ENCODE results near the gene TSPAN7.

The TSPAN7 gene

GRCh38 chrX:38697461-38697860 is 136.1 kb downstream of the TSPAN7 start:
- DNase-seq: no peak

- no peak for DNase-seq
Measured at GRCh38 chrX:38699121-38699520, 137.8 kb downstream of the TSPAN7 start.

DNA sequence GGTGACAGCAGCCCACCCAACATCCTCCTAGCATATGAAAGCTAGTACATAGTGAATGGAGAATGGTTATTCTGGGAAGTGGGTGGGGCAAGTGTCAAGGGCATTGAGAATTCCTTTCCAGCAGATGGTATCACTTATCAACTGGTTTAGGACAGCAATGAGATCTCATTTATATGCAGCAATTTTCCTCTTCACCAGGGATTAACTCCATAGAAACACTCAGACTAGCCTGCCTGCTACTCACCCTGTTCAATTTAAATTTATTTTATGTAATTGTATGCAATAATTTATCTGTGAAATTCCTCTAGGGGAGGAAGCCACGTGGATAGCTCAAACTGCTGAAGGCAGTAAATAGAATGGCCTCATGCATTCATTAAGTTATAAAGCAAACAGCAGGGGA is 138.4 kb downstream of the TSPAN7 start:
- no peak for DNase-seq

GRCh38 chrX:38701073-38701472 is 139.7 kb downstream of the TSPAN7 start:
- DNase-seq: no peak

GRCh38 chrX:38704146-38704882 is 143.0 kb downstream of the TSPAN7 start:
- DNase-seq: no peak

DNA sequence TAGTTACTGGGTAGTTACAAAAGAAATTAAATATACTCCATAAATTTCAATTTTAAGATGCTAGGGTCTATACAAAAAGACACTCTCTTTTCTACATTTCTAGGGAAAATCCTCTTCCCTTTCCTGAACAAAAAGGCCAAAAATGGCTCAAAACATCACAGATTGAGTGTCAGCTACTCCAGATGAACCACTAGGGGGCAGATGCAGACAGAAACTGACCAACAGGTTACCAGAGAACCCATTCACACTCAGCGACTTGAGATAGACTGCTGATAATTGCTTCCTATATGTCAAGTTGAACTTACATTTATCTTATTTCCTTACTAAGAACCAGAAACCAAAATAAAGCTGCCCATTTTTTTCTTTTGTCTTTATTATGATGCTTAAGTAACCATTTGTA is 156.5 kb downstream of the TSPAN7 start:
- DNase-seq: no peak

GRCh38 chrX:38718311-38718710 is 157.0 kb downstream of the TSPAN7 start:
- no peak for DNase-seq

DNA sequence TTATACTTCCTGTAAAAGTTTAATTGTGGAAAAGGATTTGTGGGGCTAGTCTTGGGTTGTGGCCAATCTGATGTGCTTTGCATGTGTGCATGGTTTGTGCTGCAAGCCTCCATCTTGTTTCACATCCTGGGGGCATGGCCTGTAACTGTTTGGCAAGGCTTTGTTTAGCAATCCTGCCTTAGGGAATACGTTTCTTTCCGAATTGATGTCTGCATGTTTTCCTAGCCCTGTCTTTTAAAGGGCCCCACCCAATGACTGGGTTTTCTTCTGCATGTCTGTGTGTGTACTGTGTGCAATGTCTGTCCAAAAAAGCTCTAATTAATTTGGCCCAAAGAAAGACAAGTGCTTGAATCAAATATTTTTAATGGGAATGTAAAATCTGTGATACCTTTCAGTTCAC is 165.3 kb downstream of the TSPAN7 start:
- DNase-seq: no peak

- DNase-seq: no peak
Measured at GRCh38 chrX:38727668-38728067, 166.3 kb downstream of the TSPAN7 start.

GRCh38 chrX:38732866-38733265 is 171.5 kb downstream of the TSPAN7 start:
- no peak for DNase-seq

Measured in fibroblast of skin of right quadriceps (primary cell).